GM21515 (cell line): Measurements from ENCODE around the gene IKZF2.

Source experiments
- ATAC-seq: cut with Tn5 transposase; IDR thresholded peaks from one replicate; pipeline ENCODE4 v1.9.1; 2021; ENCODE audit not compliant: unreplicated experiment

IKZF2 gene

DNA sequence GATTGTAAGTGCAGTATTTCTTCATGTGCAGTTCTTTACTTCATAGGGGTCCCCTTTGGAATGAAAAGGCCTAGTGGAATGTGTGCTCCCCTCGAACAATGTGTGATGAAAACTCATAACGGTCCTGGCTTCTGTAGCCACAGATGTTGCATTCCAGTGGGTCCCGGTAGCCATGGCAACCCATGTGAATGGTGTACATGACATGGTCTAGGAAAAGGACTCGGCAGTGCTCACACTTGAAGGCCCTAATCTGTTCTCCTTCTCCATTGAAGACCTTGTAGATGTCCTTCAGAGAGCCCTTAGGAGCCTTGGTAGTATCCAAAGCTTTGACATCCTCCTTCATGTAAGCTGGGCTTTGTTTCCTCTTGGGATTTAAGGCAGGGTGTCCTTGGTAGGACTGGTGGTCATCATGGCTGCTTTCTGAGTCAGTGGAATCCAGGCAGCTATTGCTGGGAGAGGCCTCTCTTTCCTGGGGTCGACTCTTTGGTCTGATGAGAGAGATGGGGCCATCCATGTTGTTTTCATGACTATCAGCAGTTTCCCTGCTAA, 144.0 kb downstream of the IKZF2 start:
- ATAC-seq: no peak

DNA sequence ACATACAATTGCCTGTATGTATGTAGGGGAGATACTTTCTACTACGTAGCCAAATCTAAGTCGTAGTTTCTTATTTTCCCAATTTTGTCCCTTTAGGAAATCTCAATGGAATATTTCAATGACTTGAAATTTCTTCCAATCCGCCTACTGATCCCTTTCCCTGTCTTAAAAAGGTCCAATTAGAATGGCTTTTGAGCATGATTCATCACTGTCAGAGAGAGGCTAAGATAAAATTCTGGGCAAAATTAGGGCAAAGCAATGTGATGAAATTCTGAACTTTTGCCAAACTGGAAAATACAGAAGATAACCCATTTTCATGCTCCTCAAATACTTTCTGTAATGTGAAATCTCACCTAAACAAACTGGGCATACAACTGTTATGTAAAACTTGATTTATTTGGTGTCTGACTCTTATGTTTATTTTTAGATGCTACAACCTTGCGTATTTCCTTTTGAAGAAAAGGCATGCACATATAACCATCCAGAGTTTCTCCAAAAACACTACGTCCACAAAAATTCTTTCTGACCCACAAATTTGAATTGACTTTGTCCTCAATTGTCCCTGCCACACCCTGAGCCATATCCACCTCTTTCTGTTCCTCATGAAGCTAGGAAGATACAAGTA, 147.1 kb downstream of the IKZF2 start:
- no peak for ATAC-seq

DNA sequence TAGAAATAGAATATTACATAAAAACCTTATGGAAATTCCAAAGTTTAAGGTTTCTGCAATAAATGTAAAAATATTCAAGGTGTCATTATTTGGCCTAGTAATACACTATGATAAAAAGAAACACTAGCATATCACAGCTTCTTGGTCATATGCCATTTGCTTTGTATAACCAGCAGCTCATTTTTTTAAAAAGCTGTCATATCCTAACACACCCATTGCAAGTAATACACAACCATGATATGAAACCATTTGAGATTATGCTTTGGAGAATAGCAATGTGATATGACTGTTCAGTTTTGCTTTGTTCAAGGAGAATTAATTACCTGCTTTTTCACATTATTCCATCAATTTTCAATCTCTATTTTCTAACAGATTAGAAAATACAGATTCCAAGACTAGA, 149.0 kb downstream of the IKZF2 start:
- ATAC-seq: peak; percentile 36

DNA sequence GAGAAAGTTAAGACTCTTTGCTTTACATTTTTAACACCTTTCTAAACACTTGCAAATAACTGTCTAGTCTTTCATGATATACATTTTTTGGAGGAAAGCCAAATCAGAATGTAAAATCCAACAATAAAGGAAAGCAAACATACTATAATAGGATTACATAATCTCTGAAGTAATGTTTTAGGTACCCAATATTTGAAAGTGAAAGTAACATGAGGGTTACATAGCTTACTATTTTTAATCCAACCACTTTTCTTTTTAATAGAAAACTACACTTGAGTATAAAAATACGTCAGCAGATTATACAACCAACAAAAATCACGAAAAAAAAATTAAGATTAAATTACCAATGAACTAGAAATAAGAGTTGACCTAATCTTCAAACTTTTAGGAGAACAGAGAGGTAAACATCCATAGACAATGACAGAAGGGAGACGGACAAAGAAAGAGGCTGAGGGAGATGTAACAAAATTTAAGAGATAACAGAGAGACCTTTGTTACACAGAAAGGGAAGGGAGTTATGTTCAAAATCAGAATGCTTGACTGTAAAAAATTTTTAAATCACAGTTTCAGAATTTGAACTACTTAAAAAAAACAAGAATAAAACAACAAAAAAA, 150.0 kb downstream of the IKZF2 start:
- no peak for ATAC-seq

DNA sequence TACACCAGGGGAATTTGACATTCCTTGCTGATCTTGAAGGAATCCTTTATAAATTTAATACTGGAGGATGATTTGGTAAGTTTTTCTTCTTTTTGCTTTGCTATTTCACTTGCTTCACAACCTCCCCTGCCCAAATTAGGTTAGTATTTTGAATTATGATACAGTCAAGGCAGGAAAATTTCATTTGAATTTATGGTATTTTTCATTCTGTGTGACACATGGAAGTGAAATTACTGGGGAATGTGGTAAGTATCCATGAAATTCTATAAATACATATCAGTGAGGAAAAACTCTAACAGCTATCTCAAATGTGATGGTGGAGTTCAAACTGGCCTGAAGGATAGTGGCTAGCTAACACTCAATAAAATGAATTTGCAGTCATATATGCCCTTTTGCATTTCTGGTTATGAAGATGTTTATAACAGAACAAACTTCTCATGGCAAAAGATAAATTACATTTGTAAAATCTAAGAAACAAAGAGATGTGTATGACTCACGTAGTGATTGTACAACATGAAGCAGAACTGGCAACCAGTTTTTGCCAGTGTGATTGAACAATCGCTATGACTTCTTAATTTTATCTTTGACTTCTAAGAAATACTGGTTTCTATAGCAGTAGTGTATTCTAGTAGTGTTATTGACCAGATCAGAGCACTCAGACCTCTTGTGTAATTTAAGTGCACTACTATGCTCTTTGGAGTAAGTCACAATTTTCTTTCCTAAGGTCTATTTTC, 152.6 kb downstream of the IKZF2 start:
- no peak for ATAC-seq

DNA sequence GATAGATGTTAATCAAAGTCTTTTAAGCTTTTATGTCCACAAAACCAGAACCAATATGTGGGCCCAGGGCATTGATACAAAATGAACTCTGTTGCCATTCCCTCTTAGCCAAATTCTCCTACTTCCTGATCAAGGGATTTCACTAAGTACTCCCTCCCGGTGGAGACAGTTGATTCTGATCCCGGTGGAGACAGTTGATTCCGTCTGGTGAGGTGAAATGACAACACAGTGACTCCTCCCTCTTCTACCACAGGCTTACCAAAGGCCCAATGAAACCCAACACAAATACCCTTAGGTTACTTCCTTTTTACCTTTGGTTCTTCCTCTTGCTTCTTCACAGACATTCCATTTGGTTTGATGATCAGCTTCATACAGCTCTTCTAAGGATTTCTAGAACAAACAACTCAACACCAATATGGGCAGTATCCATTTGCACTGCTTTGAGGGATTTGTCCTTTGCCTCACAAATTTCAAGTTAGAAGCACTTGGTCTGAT, 153.8 kb downstream of the IKZF2 start:
- ATAC-seq: no peak

DNA sequence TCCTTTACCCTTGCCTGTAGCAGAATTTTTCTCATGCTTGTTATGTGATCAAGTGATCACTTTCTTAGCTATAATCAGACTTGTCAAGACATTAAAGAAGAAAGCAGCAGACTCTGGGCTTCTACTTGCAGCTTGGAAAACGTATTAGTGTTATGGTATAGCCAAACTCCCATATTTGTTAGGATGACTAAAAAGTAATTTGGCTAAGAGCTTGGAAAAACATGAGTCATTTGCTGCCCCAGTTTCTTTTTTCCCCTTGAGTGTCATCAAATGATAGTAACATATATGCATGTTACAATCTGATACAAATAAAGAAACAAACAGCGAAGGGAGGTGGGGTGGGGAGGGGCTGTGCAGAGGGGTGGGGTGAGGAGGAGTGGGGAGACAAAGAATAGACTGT, 155.5 kb downstream of the IKZF2 start:
- ATAC-seq: no peak

DNA sequence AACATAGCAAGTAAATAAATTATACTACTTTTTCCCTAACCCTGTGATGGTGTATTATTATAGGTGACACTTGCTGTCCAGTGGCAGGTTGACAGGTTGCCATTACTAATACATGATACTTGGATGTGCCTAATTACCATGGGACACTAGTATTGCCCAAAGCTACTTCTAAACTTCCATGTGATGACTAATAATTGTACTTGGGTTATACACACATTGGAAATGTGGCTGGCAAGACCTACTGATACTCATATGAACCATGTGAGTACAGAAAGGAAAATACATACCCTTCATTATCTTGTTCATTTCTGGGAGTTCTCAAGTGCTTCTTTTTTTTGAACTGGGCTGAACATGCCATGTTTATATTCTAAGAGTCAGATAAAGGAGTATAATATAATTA, 156.4 kb downstream of the IKZF2 start:
- ATAC-seq: no peak

DNA sequence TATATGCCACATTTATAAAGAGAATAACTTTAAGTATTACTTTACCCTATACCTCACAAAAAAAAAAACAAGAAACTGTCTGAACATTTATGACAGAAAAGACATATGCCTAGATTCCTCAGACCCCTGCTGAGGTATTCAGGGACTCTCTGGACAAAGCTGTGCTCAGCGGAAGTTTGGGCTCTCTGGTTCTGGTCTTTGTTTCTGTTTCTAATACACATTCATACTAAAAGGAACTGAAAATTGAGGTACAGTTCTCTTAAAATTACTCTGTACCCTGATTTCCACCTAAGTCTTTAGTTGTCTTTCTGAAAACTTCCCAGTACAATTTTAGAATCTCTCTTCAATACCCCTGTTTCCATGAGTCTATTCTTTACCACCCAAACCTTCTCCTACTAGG, 160.3 kb downstream of the IKZF2 start:
- ATAC-seq: peak; percentile 88

DNA sequence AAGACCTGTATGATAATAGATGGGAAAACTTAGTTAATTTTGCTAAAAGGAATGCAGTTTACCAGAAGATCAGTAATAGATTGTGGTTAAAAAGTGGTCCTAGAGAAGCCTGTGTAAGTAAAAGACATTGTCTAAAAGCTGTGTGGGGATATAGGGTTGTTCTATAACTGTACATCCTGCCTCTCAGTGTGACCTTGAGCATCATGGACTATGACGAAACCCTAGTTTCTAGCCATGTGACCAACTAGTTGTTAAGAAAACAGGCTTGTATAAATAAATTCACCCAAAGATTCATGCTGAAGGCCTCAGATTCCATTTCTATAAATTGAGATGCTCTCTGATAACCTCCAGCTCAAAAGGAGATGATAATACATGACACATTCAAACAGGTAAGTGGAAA, 160.7 kb downstream of the IKZF2 start:
- peak; percentile 60 for ATAC-seq

DNA sequence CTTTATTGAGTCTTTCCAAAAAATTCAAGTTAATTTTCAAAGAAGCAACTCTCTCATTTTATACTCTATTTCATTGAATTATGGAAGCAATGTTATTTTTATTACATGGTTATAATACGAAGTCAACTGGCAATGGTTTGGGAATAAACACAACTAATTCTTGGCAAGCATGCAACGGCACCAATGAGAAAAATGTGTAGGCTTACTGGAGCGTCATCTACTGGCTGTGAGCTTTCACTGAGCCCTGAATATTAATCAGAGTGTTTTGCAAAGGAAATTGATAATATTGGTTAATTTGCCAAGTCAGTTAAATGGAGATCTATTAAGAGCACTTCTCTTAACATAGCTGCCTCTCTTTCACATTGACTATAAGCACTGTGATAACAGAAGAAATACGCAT, 163.9 kb downstream of the IKZF2 start:
- no peak for ATAC-seq

DNA sequence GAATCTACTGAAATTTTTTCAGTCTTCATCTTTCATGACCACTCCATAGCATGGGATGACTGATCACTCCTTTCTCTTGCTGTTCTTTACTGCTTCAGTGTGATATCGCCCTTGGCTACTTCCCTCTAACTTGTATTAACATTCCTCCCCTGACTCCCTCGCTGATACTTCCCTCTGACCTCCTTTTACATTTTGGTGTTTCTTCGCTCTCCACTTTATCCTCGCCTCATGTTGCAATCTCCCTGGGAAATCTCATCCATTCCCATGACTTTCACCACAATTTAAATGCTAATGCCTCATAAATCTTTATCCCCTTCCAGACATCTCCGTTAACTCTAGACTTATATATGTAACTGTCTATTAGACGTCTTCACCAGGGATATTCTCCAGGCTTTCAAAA, 167.3 kb downstream of the IKZF2 start:
- no peak for ATAC-seq

DNA sequence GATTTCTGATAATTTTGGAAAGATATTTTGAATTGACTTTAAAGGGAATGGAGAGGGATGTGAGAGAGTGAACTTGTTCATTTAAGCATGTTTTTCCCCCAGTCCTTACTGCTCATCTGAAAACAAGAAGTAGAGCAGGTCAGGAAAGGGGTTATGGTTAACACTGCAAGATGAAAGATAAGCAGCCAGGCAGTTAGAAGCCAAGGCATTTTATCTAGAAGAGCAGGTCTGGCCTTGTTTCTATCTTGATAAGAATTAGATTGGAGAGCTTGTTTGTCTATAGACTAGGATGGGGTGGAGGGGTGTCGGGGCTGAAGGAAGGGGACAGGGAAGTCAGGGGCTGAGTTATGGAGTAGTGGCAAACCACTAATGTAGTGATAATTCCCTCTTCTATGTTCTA, 171.6 kb downstream of the IKZF2 start:
- no peak for ATAC-seq

DNA sequence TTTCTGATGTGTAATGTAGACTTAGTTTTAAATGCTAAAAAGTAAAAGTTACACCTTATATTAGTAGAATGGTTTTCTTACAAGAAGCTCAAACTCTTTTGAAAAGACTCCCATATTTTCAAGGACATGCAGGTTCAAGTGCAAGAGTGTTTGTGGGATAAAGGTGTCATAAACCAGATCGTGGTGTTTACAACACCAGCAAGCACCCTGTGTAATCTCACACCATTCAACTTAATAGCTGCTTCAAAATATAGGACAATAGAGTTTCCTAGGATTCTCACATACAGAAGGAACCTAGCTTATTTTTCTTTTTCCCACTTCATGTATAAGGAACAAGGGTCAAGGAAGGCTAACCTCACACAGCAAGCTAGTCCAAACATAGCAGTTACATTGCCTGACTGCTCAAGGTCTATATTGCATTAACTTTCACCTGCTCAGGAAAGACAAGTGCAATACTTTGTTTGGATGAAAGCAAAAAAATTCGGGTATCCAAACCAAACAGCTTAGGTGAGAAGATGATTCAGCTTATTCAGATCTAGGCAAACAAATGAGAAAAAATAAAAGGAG, 172.3 kb downstream of the IKZF2 start:
- ATAC-seq: no peak

DNA sequence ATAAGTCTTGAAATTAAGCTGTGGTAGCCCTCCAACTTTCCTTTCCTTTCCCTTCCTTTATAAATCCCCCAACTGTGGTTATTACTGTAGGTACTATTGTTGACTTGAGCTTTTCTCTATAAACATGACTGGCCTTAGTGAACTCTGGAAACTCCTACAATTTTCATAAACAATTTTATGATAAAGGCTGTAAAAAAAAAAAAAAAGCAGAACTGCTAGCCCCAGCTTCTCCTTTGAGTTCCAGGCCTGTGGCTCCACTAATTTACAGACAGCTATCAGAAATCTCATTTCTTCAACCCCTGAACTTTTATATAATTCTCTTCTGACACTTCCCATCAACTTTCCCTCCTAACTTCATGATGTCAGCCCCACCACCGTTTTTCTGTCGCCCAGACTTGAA, 174.3 kb downstream of the IKZF2 start:
- no peak for ATAC-seq

DNA sequence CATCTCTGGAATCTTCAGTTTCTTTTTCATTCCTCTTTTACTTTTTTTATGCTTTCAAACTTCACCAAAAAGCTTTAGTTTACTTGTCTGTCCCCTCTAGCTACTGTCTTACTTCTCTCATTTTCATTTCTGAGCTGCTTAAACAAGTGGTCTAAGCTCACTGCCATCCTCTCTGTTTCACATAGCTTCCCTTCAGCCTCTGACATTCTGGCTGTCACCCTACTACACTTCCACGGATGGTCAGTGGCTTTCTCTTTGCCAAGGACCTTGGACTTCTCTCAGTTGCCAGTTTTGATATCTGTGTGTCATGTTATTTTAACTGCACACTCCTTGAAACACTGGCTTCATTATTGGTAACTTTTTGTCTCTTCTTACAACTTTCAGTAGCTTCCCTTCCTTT, 176.1 kb downstream of the IKZF2 start:
- ATAC-seq: no peak

DNA sequence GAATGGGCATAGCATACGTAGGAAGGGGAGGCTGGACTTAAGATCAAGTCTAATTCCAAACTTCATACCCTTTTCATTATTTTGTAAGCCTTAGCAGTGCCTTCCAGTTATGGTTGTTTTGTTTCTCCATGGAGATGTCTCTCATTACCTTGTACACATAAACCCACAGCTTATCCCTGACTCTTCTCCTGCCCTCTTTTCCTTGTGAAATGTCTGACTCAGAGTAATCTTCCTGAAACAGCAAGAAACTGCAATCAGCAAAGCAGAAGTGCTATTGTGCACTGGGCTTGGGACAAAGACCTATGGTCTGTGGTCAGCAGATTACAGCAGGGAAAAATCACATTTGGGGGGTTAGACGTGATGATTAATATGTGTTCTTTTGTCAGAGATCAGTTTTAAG, 176.7 kb downstream of the IKZF2 start:
- ATAC-seq: no peak

DNA sequence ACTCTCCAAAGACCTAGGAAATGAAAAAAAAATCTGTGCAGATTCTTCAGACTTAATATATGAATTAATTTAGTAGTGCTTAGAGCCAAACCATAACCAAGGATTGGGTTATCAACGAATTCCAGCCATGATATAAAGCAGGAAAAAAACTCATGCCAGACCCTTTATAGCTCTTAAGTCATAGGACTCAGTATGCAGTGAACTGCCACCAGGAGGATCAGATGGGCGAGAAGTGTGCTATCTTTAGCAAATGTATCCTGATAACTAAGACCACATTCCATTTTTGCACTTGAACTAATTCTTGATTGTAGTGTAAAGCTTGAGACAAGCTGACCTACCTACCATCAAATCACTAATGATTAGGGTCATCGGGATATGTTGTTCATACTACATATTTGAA, 178.1 kb downstream of the IKZF2 start:
- ATAC-seq: no peak

DNA sequence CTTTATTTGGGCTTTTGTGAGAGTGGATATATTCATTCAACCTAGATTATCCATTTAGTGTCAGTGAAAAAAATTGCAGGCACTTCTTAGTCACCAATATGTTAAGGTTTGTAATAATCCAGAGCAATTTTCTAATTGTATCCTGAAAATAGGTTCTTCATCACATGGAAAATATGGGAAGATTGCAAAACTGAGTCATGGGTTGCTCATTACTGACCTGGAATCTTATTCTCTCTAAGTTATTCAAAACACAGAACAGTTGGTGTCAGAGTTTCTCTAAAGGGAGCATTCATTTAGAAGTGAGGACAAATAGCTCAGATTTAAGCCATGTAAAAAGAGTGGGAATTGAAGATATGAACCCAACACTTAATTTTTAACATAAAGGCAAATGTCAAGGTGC, 181.3 kb downstream of the IKZF2 start:
- ATAC-seq: no peak

DNA sequence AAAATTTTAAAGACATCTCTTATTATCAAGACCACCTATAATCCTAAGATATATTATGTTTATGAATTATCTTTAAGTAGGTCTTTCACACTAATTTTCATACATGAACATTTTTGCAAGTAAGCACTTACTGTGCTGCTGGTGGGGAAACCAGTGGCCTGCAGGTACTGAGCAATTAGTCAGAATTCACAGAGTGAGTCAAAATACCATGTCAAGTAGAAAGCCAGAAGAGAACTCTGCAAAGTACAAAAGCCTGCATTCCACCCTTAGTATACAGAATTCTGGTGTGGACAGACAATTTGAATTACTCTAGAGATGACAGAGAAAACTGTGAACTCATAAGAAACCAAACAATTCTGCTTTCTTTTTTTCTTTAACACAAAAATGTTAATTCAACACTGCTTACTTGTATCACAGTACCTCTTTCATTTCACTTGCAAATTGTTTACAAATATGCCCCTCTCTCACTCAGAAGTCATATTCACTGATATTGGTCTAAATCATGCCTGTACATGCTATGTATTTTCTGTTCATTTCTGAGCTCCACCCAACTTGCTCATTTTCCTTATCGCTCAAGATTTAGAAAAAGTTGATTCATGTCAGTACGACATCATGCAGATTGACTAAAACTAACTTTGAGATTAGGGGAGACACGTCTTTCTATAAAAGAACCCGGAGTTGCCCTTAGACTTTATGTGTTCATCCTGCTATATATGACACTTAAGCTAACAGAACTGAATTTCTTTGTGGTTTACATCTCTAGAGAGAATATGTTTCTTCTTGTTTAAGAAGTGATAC, 182.9 kb downstream of the IKZF2 start:
- peak; percentile 70 for ATAC-seq

DNA sequence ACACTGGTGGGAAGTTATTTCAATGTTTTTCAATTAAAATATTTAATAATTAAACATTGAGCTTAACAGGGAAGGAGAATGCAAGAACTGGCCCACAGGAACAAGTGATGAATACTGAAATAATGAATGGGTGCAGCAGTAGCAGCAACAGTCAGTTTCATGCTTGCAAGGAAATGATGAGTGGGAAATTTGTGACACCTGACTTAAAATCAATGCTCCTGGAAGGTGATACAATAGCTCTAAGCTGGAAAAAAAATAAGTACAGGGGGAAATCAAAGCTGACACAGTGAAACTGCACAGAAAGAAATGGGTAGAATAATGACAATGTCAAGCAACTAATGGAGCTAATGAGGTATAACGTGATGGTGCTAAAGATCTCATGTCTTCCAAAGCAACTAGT, 184.5 kb downstream of the IKZF2 start:
- no peak for ATAC-seq
